HL-60 (cell line): ENCODE results near the gene STAC3.

ENCODE experiments used
- GABPA ChIP-seq: IDR thresholded peaks from 2 replicates; pipeline ENCODE4 v1.6.1; 2012; ENCODE audit warnings: low read depth
- POLR2AphosphoS5 ChIP-seq: IDR thresholded peaks from 2 replicates; pipeline ENCODE4 v1.6.1; 2012; ENCODE audit warnings: low read depth
- SPI1 ChIP-seq: IDR thresholded peaks from 2 replicates; pipeline ENCODE4 v1.6.1; 2012; ENCODE audit warnings: low read depth, mild to moderate bottlenecking, borderline replicate concordance
- TF ChIP-seq, protein P1 (sequence below): IDR thresholded peaks from one replicate; pipeline ENCODE4 v1.5.1; 2011; ENCODE audit warnings: low read length, control low read depth, inconsistent platforms; ENCODE audit not compliant: insufficient read depth
- TF ChIP-seq, protein P2 (sequence below): IDR thresholded peaks from 2 replicates; pipeline ENCODE4 v1.6.1; 2012; ENCODE audit warnings: low read depth; ENCODE audit not compliant: insufficient replicate concordance

DNA sequence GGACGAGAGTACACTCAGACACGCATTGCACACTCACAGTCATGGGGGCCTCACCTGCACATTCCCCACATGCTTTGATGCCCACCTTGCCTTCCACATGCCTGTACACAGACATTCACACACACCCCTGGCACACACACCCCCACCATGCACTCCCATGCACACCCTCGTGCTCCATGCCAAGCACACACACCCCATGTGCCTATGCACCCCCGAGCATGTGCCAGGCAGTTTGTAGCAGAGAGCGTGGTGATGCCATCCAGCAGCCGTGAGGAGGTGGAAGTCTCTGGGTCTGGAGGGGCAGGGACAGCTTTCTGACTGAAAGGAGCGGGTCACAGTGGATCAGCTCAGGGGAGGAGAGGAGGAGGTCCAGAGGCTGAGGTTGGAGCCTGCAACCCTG lies 45.1 kb downstream of the STAC3 start:
- TF ChIP-seq, protein P1, sequence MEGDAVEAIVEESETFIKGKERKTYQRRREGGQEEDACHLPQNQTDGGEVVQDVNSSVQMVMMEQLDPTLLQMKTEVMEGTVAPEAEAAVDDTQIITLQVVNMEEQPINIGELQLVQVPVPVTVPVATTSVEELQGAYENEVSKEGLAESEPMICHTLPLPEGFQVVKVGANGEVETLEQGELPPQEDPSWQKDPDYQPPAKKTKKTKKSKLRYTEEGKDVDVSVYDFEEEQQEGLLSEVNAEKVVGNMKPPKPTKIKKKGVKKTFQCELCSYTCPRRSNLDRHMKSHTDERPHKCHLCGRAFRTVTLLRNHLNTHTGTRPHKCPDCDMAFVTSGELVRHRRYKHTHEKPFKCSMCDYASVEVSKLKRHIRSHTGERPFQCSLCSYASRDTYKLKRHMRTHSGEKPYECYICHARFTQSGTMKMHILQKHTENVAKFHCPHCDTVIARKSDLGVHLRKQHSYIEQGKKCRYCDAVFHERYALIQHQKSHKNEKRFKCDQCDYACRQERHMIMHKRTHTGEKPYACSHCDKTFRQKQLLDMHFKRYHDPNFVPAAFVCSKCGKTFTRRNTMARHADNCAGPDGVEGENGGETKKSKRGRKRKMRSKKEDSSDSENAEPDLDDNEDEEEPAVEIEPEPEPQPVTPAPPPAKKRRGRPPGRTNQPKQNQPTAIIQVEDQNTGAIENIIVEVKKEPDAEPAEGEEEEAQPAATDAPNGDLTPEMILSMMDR = no peak
- TF ChIP-seq POLR2AphosphoS5 (no peak), SPI1 (no peak), GABPA (no peak)
- TF ChIP-seq, protein P2, sequence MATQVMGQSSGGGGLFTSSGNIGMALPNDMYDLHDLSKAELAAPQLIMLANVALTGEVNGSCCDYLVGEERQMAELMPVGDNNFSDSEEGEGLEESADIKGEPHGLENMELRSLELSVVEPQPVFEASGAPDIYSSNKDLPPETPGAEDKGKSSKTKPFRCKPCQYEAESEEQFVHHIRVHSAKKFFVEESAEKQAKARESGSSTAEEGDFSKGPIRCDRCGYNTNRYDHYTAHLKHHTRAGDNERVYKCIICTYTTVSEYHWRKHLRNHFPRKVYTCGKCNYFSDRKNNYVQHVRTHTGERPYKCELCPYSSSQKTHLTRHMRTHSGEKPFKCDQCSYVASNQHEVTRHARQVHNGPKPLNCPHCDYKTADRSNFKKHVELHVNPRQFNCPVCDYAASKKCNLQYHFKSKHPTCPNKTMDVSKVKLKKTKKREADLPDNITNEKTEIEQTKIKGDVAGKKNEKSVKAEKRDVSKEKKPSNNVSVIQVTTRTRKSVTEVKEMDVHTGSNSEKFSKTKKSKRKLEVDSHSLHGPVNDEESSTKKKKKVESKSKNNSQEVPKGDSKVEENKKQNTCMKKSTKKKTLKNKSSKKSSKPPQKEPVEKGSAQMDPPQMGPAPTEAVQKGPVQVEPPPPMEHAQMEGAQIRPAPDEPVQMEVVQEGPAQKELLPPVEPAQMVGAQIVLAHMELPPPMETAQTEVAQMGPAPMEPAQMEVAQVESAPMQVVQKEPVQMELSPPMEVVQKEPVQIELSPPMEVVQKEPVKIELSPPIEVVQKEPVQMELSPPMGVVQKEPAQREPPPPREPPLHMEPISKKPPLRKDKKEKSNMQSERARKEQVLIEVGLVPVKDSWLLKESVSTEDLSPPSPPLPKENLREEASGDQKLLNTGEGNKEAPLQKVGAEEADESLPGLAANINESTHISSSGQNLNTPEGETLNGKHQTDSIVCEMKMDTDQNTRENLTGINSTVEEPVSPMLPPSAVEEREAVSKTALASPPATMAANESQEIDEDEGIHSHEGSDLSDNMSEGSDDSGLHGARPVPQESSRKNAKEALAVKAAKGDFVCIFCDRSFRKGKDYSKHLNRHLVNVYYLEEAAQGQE = no peak
